Inferior parietal cortex (tissue), 1 donor: Measurements from ENCODE around the gene LY86.
A peak's percentile ranks its signal among the peaks of the same experiment; 100 is the strongest.

Experiments
- DNase-seq: peaks from one replicate; pipeline ENCODE4 v3.0.0-alpha.2; 2016; ENCODE audit errors: extremely low spot score

The LY86 gene

GRCh38 chr6:6682225-6682624, 93.7 kb downstream of the LY86 start:
- no peak for DNase-seq

GRCh38 chr6:6683969-6684833, 95.7 kb downstream of the LY86 start:
- no peak for DNase-seq

- DNase-seq, result no peak
Measured at GRCh38 chr6:6685249-6686040, 96.9 kb downstream of the LY86 start.

- no peak for DNase-seq
Measured at GRCh38 chr6:6686176-6686575, 97.7 kb downstream of the LY86 start.

- peak; percentile 59 for DNase-seq
Measured at GRCh38 chr6:6686748-6687601, 98.5 kb downstream of the LY86 start.

- DNase-seq, result no peak
Measured at GRCh38 chr6:6688283-6688682, 99.8 kb downstream of the LY86 start.

GRCh38 chr6:6688951-6689350, 100.4 kb downstream of the LY86 start:
- DNase-seq, result no peak

GRCh38 chr6:6689400-6690143, 101.1 kb downstream of the LY86 start:
- DNase-seq, result no peak

GRCh38 chr6:6690144-6690483, 101.6 kb downstream of the LY86 start:
- no peak for DNase-seq

GRCh38 chr6:6694368-6694780, 105.9 kb downstream of the LY86 start:
- DNase-seq, result no peak

GRCh38 chr6:6694825-6695624, 106.5 kb downstream of the LY86 start:
- no peak for DNase-seq

- DNase-seq, result no peak
Measured at GRCh38 chr6:6695625-6696276, 107.2 kb downstream of the LY86 start.

GRCh38 chr6:6696867-6697531, 108.5 kb downstream of the LY86 start:
- DNase-seq, result peak; percentile 73

- no peak for DNase-seq
Measured at GRCh38 chr6:6697620-6698019, 109.1 kb downstream of the LY86 start.

GRCh38 chr6:6699741-6700367, 111.3 kb downstream of the LY86 start:
- DNase-seq, result peak; percentile 56

GRCh38 chr6:6700407-6701270, 112.1 kb downstream of the LY86 start:
- no peak for DNase-seq

- no peak for DNase-seq
Measured at GRCh38 chr6:6701864-6702263, 113.3 kb downstream of the LY86 start.

GRCh38 chr6:6703699-6704098, 115.2 kb downstream of the LY86 start:
- no peak for DNase-seq
